ENCODE data around the gene BABAM2.
A peak's percentile ranks its signal among the peaks of the same experiment; 100 is the strongest.

BABAM2 gene

GRCh38 chr2:28163627-28164279, 273.2 kb downstream of the BABAM2 start:
- no peak for DNase-seq (ENCODE audit: low spot score)

- DNase-seq (ENCODE audit: low spot score) = peak; percentile 25
Observed at GRCh38 chr2:28164280-28164801, 273.8 kb downstream of the BABAM2 start.

GRCh38 chr2:28165087-28165635, 274.6 kb downstream of the BABAM2 start:
- DNase-seq (ENCODE audit: low spot score) = no peak

GRCh38 chr2:28166956-28167355, 276.4 kb downstream of the BABAM2 start:
- DNase-seq (ENCODE audit: low spot score) = no peak

- peak; percentile 58 for DNase-seq (ENCODE audit: low spot score)
Observed at GRCh38 chr2:28168376-28168775, 277.8 kb downstream of the BABAM2 start.

GRCh38 chr2:28169492-28169891, 279.0 kb downstream of the BABAM2 start:
- DNase-seq (ENCODE audit: low spot score) = no peak

GRCh38 chr2:28172114-28172898, 281.8 kb downstream of the BABAM2 start:
- peak; percentile 44 for DNase-seq (ENCODE audit: low spot score)

- no peak for DNase-seq (ENCODE audit: low spot score)
Observed at GRCh38 chr2:28173377-28173776, 282.8 kb downstream of the BABAM2 start.

GRCh38 chr2:28174211-28174610, 283.7 kb downstream of the BABAM2 start:
- DNase-seq (ENCODE audit: low spot score) = no peak

GRCh38 chr2:28175028-28175427, 284.5 kb downstream of the BABAM2 start:
- DNase-seq (ENCODE audit: low spot score) = no peak

- no peak for DNase-seq (ENCODE audit: low spot score)
Observed at GRCh38 chr2:28178946-28179345, 288.4 kb downstream of the BABAM2 start.

- no peak for DNase-seq (ENCODE audit: low spot score)
Observed at GRCh38 chr2:28181801-28182200, 291.3 kb downstream of the BABAM2 start.

GRCh38 chr2:28182348-28182747, 291.8 kb downstream of the BABAM2 start:
- DNase-seq (ENCODE audit: low spot score) = no peak

- no peak for DNase-seq (ENCODE audit: low spot score)
Observed at GRCh38 chr2:28185153-28185552, 294.6 kb downstream of the BABAM2 start.

GRCh38 chr2:28185891-28186290, 295.4 kb downstream of the BABAM2 start:
- no peak for DNase-seq (ENCODE audit: low spot score)

GRCh38 chr2:28187186-28187585, 296.7 kb downstream of the BABAM2 start:
- DNase-seq (ENCODE audit: low spot score) = no peak

GRCh38 chr2:28188436-28188835, 297.9 kb downstream of the BABAM2 start:
- DNase-seq (ENCODE audit: low spot score) = no peak

GRCh38 chr2:28193630-28194403, 303.3 kb downstream of the BABAM2 start:
- DNase-seq (ENCODE audit: low spot score) = no peak

GRCh38 chr2:28199995-28200679, 309.6 kb downstream of the BABAM2 start:
- DNase-seq (ENCODE audit: low spot score) = no peak

GRCh38 chr2:28201671-28202180, 311.2 kb downstream of the BABAM2 start:
- DNase-seq (ENCODE audit: low spot score) = no peak

- DNase-seq (ENCODE audit: low spot score) = no peak
Observed at GRCh38 chr2:28202719-28203118, 312.2 kb downstream of the BABAM2 start.

Measured in LoVo (cell line).